HepG2 (cell line): ENCODE data around the gene AAMP. TPM values are rescaled to one million over a fixed set of nuclear protein-coding genes. Genes with fewer than 3 reads are reported as not detected.

ENCODE experiments used
- ARID2 ChIP-seq: sonication (generic); formaldehyde crosslinking; IDR thresholded peaks from 2 replicates; pipeline ENCODE4 v1.8.1; 2022; ENCODE audit warnings: mild to moderate bottlenecking, missing genetic modification reagents, borderline replicate concordance
- BCLAF1 ChIP-seq: fragments of 450-650 bp; IDR thresholded peaks from 2 replicates; pipeline ENCODE4 v1.6.1; 2017; ENCODE audit warnings: mild to moderate bottlenecking
- CERS6 ChIP-seq: sonication (generic); formaldehyde crosslinking; IDR thresholded peaks from 2 replicates; pipeline ENCODE4 v1.5.0; 2020; ENCODE audit warnings: missing genetic modification reagents
- CREM ChIP-seq, 2 experiments: sonication (generic) in 1 of 2; formaldehyde crosslinking in 1 of 2; IDR thresholded peaks; 2 replicates each; pipeline versions ENCODE4 v1.4.0 to v1.6.1; 2016 to 2020; ENCODE audit warnings: antibody characterized with exemption in 1 of 2, mild to moderate bottlenecking in 1 of 2, missing genetic modification reagents in 1 of 2
- EHMT2 ChIP-seq: fragments of 200-600 bp; sonication (generic); IDR thresholded peaks from 2 replicates; pipeline ENCODE4 v1.7.0; 2017; ENCODE audit warnings: antibody characterized with exemption, low read depth, low read length, borderline replicate concordance
- GATAD1 ChIP-seq: IDR thresholded peaks from 2 replicates; pipeline ENCODE4 v1.6.1; 2016; ENCODE audit warnings: missing genetic modification reagents, missing compliant biosample characterization
- GLI4 ChIP-seq: sonication (generic); formaldehyde crosslinking; IDR thresholded peaks from 2 replicates; pipeline ENCODE4 v1.5.1; 2020; ENCODE audit warnings: missing genetic modification reagents, mild to moderate bottlenecking, moderate library complexity, borderline replicate concordance
- LRRFIP1 ChIP-seq: sonication (generic); formaldehyde crosslinking; conservative IDR thresholded peaks from 2 replicates; pipeline ENCODE4 v1.4.0; 2020; ENCODE audit warnings: missing genetic modification reagents
- NFAT5 ChIP-seq: sonication (generic); formaldehyde crosslinking; IDR thresholded peaks from 2 replicates; pipeline ENCODE4 v1.4.0; 2020; ENCODE audit warnings: missing genetic modification reagents
- THAP11 ChIP-seq: IDR thresholded peaks from 2 replicates; pipeline ENCODE4 v1.6.1; 2016; ENCODE audit warnings: missing biosample characterization, missing genetic modification reagents
- U2AF2 ChIP-seq: fragments of 200-400 bp; formaldehyde crosslinking; IDR thresholded peaks from 2 replicates; pipeline ENCODE4 v1.6.1; 2017; ENCODE audit warnings: low read depth, mild to moderate bottlenecking, low read length
- ZNF512 ChIP-seq: sonication (generic); formaldehyde crosslinking; IDR thresholded peaks from 2 replicates; pipeline ENCODE4 v1.4.0; 2020; ENCODE audit warnings: mild to moderate bottlenecking, missing genetic modification reagents
- polyA plus RNA-seq, 8 experiments: library from polyadenylated mRNA; depleted of rRNA in 3 of 8; stranded (reverse) in 7 of 8; unstranded in 1 of 8; fragments of >200 nt; fragmentation: Illumina TruSeq in 4 of 8; extraction: Trizol in 4 of 8; gene quantifications; 2 replicates each; pipeline versions ENCODE4 v1.2.1 to v1.2.3, GENCODE V29; 2011 to 2016; ENCODE audit warnings: low read depth in 4 of 8, missing spikeins in 1 of 8, mixed read lengths in 1 of 8; ENCODE audit not compliant: insufficient read depth in 1 of 8
- total RNA-seq, 5 experiments: library from RNA; depleted of rRNA; stranded (reverse); fragments of >200 nt; fragmentation: Illumina TruSeq; extraction: Trizol; gene quantifications; 2 replicates each; pipeline ENCODE4 v1.2.3, GENCODE V29; 2016; ENCODE audit warnings: low read depth in 1 of 5

Gene AAMP
- total and polyA plus RNA-seq, 2 of the 13 experiments (the other 11 are each of a cell fraction or from before 2014, with no cell fraction given) = 110 to 186 TPM

- TF ChIP-seq BCLAF1 (no peak), EHMT2 (no peak), CERS6 (CRISPR knock-in tag) (no peak), THAP11 (CRISPR knock-in tag) (peak; percentile 78), CREM (IDR thresholded peaks at IDR 0.05) (no peak), CREM (CRISPR knock-in tag; IDR thresholded peaks at IDR 0.05) (no peak), ARID2 (CRISPR knock-in tag) (peak; percentile 79; the same call in 1 of the 2 replicates), U2AF2 (no peak), ZNF512 (CRISPR knock-in tag) (no peak), GATAD1 (CRISPR knock-in tag) (no peak), GLI4 (CRISPR knock-in tag) (no peak), NFAT5 (CRISPR knock-in tag) (peak; percentile 68), LRRFIP1 (CRISPR knock-in tag) (no peak)
Measured at GRCh38 chr2:218292048-218293014, 22.4 kb upstream of the AAMP start, which contains the start of gene TMBIM1 (continued).
